SKM-1 treated with dmso at 0.1 percent for 144 hours (cell line): ENCODE data around the gene FHL1.
"Not testable (repeated sequence)": the region's sequence is repeated elsewhere in the genome, so short reads cannot be mapped to it uniquely, and the experiment has no call there.

Experiments used
- DNase-seq: peaks from one replicate; lab custom pipeline; 2025; ENCODE audit not compliant: unreplicated experiment; lab: John Stamatoyannopoulos, UW

Gene FHL1

DNA sequence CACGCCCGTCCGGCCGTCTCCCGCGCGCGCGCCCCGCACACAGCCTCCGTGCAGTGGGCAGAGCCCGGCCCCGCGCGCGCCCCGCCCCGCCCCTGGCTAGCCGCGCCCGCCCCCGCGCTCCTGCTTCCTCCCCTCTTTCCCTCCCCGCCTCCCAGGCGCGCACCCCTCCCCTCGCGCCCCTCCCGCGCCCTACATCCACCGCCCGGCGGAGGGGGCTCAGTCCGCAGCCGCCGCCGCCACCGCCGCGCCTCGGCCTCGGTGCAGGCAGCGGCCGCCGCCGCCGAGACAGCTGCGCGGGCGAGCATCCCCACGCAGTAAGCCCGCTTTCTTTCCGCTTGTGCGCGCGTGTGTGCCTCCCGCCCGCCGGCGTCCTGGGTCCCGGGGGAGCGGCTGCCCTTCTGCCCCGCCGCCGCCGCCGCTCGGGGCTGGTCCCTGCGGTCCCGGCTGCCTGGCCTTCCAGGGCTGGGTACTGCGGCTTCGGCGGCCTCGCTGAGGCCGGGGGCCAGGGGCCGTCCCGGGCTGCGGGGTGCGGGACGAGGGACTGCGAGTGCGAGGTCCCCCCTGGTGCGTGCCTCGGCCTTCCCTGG is at the start of gene FHL1:
FHL1 (plus strand) TSS at position 219 of the 587 bp plus-strand sequence.
- DNase-seq, result no peak

DNA sequence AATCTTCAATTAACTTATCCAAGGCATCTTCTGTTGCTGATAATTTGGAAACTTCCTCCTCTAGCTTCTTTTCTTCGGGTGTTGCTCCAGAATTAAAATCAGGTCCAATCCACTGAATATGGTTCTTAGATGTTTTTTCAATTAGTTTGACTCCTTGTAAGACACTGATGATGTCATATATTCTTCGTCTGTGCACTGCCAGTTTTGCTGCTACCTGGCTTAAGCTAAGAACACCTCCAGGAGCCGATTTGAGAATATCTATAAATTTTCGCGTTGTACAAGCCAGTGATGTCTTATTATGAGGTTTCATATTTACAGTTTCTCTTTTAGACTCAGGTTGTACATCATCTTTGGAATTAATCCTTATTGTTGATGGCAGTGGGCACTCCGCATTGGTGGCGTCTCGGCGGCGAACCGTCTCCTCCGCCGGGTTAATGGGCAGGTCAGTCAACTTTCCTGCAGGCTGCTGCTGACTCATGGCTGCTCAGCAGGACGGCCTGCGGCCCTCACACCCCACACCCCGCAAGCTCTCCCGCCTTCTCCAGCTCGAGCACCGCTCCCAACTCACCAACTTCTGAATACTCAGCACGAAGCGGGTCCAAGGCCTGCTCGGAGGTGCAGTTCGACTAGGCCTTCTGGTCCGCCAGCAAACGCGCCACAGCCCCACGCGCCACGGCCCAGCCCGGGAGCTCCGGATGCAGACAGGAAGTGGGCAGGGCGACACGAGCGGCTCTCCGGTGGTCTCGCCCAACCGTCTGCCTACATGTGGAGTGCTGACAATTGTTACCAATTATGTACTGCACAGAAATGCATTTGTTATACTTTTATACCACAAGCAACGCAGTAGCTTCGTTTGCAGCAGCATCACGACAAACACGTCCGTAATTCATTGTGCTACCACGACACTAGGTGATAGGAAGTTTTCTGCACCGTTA is 49.2 kb upstream of the FHL1 start:
- no peak for DNase-seq

DNA sequence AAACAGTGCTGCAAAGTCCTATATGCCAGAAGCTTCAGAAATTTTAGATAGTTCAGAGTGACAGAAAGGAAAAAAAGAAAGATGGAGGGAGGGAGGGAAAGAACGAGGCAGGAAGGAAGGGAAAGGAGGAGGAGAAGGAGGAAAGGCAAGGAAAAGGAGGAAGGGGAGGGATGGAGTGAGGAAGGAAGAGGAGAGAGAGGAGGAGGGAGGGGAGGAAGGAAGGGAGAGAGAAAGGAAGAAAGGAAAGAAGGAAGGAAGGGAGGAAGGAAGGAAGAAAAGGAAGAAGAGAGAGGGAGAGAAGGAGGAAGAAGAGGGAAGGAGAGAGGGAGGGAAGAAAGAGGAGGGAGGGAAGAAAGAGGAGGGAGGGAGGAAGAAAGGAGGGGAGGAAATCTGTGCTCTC is 42.4 kb upstream of the FHL1 start:
- no peak for DNase-seq

DNA sequence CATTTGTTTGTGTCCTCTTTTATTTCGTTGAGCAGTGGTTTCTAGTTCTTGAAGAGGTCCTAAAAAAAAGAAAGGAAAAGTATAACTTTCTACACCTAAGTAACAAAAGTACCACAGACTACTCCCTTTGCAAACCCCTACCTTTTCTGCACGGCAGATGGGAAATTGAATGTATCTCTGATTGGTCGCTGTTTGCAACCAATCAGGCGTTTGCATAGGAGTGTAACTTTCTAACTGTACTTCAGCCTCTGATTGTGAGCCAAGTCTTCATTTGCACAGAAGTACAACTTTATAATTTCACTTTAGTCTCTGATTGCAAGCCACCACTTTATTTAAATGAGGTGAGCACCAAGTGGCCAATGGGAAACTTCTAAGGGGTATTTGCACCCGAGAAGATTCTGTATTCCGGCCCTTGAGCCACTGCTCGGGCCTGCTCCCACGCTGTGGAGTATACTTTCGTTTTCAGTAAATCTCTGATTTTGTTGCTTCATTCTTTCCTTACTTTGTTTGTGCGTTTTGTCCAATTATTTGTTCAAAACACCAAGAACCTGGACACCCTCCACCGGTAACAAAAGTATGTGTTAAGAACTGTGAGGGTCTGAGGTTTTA is 40.3 kb upstream of the FHL1 start:
- no peak for DNase-seq

DNA sequence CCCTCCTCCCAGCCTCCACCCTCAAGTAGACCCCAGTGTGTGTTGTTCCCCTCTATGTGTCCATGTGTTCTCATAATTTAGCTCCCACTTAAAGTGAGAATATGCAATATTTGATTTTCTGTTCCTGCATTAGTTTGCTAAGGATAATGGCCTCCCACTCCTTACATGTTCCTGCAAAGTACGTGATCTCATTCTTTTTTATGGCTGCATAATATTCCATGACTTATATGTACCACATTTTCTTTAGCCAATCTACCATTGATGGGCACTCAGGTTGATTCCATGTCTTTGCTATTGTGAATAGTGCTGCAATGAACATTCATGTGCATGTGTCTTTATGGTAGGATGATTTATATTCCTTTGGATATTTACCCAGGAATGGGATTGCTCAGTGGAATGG is 38.4 kb upstream of the FHL1 start:
- DNase-seq, result not testable (repeated sequence)

DNA sequence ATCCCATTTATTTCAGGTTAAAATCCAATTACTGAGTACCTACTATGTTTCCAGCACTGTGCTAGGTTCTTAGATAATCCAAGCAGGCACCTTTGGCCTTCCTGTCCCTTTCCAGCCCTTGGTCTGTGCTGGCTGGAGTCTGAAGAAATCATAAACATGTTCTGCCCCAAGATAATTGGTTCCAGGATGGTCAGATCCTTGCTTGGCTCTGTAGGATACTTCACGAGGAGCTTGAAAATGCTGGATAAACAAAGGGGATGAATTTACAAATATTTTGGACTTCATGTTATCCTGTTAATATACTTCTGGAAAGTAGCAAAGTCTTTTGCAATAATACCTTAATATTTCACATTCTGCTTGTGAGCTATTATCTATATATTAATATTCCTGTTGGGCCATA is 35.0 kb upstream of the FHL1 start:
- no peak for DNase-seq

DNA sequence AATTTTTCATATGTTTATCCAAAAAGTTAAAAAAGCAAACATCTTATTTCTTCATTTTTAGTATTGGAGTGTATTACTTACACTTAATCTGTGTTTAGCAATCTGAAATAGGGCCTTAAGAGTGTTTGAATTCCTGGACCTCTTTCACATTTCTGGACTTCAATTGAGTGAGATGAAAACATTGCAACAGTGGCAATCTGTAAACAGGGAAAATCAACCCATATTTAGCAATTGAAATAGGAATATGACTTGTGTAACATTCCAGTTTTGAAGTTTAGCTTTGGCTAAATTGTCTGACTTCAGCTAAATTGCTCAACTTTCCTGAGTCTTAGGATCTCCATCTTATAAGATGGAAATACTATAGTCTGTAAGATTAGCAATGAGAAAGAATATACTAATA is 34.6 kb upstream of the FHL1 start:
- DNase-seq, result no peak

DNA sequence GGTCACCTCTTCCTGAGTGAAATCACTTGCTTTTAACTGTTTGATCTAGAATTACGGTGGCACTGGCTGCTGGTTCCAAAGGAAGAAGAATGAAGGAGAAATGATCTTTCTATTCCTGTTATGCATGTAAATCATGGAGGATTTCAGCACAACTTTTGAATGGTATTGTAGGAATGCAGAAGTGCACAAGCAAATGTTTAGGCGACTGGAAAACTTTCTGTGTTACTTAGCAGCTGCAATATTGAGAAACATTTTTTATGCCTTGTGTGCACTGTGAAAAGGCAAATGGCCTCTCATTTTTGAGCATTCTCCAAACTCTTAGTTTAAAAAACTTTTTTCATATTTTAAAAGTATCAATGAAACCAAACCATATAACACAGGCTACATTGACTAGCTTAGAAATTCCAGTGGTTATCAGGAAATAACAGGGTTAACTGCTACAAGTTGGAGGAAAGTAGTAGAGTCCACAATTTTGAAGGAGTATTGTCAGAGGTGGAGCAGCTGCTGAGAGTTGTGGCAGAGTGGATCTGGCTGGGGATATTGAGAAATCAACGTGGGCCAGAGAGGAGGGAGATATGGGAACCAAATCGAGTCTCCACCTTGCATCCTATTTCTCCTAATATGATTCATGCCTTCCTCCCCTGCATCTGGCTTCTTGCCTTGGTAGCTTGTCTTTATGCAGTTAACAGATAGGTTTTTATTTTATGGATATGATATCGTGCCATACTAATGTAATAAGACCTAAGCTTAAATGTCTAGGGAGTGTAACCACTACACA is 32.0 kb upstream of the FHL1 start:
- DNase-seq, result no peak

DNA sequence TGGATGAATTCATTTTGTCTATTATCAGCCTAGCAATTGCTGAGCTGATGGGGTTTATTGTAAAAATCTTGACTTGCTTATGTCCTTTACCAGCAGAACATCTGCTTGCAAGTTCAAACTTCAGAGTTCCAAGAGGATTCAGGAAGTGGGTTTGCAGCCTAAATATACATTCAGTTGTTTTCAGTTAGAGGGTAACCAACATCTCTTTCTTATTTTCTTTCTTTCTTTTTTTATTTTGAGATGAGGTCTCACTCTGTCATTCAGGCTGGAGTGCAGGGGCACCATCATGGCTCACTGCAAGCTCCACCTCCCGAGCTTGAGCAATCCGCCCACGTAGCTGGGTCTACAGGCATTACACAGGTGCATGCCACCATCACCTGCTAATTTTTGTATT is 31.4 kb upstream of the FHL1 start:
- DNase-seq, result no peak

DNA sequence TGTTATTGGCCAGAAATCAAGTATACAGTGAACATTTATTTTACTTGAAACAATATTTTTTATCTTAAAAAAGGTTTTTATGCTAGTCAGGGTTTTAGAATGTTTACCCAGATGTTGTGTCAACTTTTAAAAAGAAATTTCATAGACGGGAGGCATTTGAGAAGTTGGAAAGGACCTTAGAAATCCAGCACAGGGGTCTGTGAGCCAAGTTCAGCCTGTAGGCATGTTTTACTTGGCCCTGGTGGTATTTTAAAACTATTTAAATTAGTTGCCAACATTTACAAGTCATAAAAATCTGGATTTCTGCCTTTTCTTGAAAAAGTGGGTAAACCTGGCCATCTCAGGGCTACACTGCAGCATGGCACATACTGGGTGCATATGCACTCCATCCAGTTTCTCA is 25.5 kb upstream of the FHL1 start:
- DNase-seq, result no peak

DNA sequence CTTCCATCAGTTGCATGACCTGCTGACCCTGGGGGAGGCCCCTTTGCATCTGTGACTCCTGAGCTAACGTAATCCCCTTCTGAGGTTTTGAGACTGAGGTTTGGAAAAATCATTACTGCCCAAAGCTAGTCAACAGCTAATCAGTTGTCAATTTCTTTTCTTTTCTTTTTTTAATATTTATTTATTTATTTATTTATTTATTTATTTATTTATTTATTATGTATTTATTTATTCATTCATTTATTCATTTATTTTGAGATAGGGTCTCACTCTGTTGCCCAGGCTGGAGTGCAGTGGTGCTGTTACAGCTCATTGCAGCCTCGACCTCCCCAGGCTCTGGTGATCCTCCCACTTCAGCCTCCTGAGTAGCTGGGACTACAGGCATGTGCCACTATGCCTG is 25.1 kb upstream of the FHL1 start:
- no peak for DNase-seq

DNA sequence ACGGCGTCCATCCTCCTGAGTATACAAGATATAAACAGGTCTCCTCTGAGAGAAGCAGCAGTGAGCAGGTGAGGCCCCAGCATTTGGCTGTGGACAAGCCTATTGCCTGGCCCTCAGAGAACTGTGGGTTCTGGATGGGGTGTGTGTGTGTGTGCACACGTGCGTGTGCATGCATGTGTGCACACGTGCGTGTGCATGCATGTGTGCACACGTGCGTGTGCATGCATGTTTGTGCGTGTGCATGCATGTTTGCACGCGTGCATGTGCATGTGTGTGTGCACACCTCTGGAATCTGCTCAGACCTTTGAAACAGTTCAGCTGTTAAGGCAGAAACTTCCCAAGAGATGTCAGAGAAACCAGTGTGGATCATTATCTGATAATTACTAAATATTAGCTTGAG is 22.2 kb upstream of the FHL1 start:
- DNase-seq, result no peak

DNA sequence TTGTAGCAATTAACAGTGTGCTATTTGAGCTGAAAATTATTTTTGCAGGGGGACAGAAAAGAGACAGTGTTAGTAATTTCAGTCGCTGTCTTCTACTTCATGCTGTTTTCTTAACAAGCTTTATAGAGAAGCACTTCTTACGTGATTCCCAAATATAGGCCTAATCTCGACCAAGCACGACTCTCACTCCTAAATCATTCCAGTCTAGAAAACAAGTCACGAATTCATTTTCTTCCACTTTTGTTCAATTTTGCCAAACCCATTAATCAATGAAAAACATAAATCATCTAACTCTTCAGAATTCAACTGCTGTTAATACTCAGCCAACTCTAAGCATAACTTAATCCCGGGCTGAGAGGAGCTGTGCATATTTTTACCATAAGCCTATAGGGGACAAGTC is 21.0 kb upstream of the FHL1 start:
- DNase-seq, result no peak

DNA sequence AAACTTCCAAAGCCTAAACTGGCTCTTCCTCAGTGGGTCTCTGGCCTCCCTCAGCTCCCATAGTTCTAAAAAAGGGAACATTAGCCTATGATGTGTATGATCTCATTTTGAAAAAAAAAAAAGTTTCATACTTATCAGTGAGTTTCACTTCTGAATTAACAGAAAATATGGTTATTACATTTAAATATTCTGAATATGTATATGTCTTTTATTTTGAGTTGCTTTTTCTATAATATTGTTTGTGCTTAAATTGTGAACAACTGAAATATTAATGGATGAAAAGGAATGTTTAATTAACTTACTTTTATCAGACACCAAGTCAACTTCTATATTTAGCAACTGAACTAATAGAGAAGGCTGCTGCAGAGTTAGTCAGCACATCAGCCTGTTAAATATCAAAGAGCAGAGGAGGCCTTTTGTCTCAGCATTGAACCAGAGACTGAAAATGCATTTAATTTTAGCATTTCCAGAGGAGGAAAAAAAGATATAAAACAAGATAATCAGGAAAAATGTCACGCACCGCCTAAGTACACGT is 20.4 kb upstream of the FHL1 start:
- DNase-seq, result no peak

DNA sequence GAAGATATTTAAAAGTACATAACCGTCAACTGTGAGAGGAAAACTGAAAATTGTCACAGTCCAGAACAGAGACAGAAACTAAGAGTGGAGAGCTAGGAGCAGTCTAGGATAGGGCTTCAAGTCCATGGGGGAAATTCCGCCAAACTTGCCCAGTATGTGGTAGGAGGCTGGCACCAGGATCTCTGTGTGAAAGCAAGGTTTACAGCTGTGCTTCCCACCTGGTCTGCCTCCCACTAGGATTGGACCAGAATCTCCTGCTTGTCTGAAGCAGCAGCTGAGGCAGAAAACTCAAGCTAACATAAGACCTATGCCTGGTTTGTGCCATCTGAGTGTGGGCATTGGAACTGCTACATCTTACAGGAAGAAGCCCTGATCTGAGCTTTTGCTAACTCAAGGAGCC is 18.6 kb upstream of the FHL1 start:
- no peak for DNase-seq

DNA sequence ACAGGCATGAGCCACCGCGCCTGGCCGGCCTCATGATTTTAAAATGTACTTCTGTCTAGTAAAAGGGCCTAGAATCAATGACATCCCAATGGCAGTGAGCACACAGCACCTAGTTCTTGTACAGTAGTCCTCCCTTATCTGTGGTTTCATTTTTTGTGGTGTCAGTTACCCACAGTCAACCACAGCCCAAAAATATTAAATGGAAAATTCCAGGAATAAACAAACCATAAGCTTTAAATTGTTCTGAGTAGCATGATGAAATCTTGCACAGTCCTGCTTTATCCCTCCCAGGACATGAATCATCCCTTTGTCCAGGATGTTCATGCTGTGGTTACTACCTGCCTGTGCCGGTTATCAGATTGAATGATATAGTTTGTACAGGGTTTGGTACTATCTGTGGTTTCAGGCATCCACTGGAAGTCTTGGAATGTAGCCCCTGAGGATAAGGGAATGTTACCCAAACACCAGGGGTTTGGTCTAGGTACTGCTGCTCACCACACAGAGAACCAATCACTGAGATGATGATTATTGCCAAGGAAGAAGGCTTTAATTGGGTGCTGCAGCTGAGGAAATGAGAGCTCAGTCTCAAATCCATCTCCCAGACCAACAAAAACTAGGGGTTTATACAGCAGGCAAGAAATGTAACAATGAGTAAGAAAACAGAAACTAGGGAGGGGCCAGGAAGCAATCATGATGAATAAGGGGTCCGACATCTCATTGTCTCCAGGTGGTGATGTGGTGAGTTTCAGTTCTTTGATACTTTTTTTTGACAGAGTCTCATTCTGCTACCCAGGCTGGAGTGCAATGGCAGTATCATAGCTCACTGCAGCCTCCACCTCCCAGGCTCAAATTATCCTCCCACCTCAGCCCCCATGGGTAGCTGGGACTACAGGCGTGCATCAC is 16.2 kb upstream of the FHL1 start:
- DNase-seq, result no peak

DNA sequence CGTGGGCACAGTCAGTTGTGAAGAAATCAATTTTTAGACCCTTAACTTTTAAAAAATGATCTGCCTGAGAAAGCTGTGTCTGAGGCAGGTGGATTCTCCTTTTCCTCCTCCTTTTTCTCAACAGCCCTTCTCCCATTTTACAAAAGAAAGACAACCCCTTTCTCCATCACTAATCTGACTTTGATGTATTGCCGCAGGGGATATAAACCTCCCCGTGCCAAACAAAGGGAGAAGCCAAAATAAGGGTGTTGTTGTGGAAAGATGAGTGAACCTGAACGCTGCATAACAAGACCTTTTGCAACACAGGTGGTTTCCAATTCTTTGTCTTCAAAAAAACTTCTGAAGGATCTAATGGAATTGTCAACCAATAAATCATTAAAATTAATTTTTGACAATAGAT is 8.4 kb upstream of the FHL1 start:
- DNase-seq, result no peak

DNA sequence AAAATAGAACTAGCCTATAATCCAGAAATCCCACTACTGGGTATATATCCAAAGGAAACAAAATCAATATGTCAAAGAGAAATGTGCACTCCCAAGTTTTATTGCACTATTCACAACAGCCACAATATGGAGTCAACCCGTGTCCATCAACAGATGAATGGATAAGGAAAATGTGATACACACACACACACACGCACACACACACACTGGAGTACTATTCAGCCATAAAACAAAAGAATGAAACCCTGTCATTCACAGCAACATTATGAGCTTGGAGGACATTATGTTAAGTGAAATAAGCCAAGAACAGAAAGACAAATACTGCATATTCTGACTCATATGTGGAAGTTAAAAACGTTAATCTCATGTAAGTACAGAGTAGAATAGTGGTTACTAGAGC is 5.8 kb upstream of the FHL1 start:
- DNase-seq, result no peak

DNA sequence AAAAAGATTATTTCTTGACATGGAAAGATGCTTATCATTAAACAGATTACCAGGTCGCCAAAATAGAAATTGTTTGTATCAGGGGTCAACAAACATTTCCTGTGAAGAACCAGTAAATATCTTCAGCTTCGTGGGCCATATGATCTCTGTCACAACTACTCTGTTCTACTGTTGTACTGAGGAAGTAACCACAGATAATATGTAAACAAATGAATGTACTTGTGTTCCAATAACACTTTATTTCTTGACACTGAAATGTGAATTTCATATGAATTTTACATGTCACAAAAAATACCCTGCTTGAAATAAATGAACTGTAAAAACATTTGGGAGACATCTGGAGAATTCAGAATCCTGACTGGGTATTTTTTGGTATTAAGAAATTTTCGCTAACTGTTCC is 4.7 kb upstream of the FHL1 start:
- no peak for DNase-seq

DNA sequence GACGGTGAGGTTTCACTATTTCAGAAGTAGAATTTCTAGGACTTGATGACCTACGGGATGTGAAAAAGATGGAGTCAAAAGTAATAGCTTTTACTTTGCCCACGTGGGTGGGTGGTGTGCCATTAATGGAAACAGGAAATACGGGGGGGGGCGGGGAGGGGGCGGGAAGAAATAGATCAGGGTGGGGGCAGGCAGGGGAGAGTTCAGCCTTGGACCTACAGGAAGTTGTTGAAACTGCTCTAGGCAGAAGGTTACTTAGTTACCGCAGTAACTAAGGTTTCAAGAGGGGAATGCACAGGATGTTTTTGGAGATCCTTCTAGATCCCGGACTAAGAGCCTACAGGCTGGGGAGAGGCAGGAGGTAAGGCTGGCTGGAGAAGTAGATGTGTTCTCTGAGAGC is 3.6 kb upstream of the FHL1 start:
- DNase-seq, result peak; percentile 19
